ENCODE results near the gene PTPRN2.
A peak's percentile ranks its signal among the peaks of the same experiment; 100 is the strongest.

Gene PTPRN2

GRCh38 chr7:157538321-157538720 lies 1049.3 kb downstream of the PTPRN2 start:
- FAIRE-seq (no peak), DNase-seq (ENCODE audit: low spot score) (no peak)

DNA sequence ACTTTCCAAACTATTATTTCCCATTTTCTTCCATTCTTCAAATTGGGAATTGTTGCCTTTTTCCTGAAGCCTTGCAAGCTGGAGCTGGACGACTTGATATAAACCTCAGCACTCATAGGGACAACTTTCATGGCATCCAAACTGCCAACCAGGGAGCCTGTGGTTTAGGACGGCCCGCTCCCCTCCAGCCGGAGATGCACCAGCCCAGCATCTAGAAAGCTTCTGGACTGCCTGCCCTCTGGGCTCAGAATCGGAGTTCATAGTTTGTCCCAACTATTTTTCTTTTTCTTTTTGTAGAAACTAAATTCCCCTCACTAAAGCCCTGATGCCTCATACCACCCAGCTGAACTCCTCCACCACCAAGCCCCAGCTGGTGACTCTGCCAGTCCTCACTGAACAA lies 1050.6 kb downstream of the PTPRN2 start:
- DNase-seq (ENCODE audit: low spot score) = no peak
- FAIRE-seq = no peak

GRCh38 chr7:157532068-157532467 lies 1055.6 kb downstream of the PTPRN2 start:
- no peak for DNase-seq (ENCODE audit: low spot score)
- no peak for FAIRE-seq

DNA sequence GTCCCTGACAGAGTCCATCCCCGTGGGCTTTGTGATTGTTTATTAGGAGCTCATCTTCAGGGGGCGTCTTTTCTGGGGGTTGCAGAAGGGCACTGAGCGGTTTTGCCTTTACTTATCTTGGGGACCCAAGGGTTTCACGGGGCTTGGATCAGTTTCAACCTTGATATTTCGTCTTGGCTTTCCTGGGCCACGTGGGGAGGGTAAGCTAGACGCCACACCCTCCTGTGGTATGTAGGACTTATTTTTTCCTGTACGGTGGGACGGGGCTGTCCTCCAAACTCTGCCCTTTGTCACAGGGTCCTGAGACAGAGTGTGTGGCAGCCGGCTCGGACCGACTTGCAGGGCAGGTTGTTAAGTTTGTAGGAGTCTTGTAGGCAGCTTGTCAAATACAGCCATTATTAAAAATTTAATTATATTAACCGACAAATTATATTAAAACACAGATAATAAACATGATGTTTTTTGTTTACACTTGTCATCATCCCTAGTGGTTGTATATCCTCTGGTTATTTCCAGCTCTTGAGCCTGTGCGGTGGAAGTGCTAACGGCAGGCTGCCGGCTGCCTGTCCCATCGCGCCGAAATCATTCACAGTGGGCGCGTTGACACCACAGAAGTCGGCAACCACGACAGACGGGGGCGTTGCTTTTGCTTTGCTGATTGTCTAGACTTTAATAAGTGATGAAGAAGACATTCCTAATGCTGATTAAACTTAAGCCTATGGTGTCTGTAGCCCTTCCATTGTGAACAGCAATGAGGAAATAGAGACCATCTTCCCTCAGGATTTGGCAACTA lies 1057.7 kb downstream of the PTPRN2 start:
- FAIRE-seq = no peak
- no peak for DNase-seq (ENCODE audit: low spot score)

DNA sequence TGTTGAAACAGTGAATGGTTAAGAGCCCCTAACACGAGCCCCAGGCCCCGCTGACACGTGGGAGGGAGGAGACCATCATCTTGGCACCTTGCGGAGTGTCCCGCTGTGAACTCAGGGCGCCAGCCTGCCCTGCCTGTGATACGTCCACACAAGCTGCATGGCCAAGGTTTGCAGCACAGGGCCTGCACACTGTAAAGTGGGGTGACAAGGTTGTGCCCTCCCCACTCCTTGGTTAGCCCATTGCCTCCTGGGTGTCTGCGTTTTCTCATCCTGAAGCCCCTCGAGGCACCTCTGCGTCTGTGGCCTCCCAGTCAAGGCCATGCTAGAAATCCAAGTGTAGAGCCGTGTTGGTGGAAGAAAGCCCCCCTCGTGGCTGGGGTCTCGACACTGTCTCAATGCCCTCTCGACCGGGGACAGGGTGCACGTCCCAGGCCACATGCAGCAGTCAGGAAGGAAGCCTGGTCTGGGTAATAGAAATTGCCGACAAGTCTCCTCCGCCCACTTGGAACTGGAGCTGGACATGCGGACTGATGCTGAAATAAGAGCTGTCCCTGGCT lies 1058.8 kb downstream of the PTPRN2 start:
- DNase-seq (ENCODE audit: low spot score) = no peak
- no peak for FAIRE-seq

GRCh38 chr7:157527686-157528085 lies 1059.9 kb downstream of the PTPRN2 start:
- DNase-seq (ENCODE audit: low spot score) = no peak
- FAIRE-seq = no peak

GRCh38 chr7:157526913-157527634 lies 1060.5 kb downstream of the PTPRN2 start:
- FAIRE-seq (no peak), DNase-seq (ENCODE audit: low spot score) (no peak)

- DNase-seq (ENCODE audit: low spot score) (no peak), FAIRE-seq (no peak)
Measured at GRCh38 chr7:157526005-157526912, 1061.4 kb downstream of the PTPRN2 start.

DNA sequence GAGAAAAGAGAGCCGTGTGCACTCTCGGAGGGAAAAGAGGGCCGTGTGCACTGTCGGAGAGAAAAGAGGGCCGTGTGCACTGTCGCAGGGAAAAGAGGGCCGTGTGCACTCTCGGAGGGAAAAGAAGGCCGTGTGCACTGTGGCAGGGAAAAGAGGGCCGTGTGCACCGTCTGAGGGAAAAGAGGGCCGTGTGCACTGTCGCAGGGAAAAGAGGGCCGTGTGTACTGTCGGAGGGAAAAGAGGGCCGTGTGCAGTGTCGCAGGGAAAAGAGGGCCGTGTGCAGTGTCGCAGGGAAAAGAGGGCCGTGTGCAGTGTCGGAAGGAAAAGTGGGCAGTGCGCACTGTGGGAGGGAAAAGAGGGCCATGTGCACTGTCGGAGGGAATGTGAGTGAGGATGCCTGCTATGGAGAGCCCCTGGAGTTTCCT lies 1062.1 kb downstream of the PTPRN2 start:
- no peak for FAIRE-seq

DNA sequence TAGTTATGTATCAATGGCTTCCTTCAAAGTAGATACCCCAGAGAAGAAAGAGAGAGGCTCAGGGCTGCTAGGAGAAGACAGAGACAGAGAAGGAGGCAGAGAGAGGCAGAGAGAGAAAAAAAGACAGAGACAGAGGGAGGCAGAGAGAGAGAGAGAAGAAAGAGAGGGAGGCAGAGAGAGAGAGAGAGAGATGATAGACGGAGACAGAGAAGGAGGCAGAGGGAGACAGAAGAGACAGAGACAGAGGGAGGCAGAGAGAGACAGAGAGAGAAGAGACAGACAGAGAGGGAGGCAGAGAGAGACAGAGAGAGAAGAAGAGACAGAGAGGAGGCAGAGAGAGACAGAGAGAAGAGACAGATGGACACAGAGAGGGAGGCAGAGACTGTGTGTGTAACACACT lies 1062.9 kb downstream of the PTPRN2 start:
- FAIRE-seq = no peak
- DNase-seq (ENCODE audit: low spot score) = no peak

More for the DNA sequence above, 1062.1 kb downstream of the PTPRN2 start:
- DNase-seq (ENCODE audit: low spot score) = no peak

GRCh38 chr7:157523766-157524421 lies 1063.7 kb downstream of the PTPRN2 start:
- no peak for DNase-seq (ENCODE audit: low spot score)
- no peak for FAIRE-seq

DNA sequence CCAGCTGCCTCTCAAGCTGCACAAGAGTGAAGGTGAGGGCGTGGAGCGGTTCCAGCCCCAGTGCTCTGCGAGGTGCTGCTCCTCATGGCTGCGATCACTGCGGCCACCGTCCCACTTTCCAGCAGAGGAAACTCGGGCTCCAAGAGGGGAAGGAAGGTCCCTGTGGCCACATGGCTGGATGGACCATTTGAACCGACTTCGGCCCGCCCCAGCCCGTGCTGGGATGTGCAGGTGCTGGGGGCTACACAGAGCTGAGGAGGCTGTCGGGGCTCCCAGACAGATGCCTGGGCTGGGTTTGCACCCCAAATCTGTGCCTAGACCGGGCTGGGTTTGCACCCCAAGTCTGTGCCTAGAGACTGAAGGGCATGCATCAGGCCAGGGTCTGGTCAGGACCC lies 1064.3 kb downstream of the PTPRN2 start:
- DNase-seq (ENCODE audit: low spot score) (no peak), FAIRE-seq (no peak)

- FAIRE-seq (no peak), DNase-seq (ENCODE audit: low spot score) (no peak)
Measured at GRCh38 chr7:157522954-157523353, 1064.7 kb downstream of the PTPRN2 start.

GRCh38 chr7:157522189-157522588 lies 1065.4 kb downstream of the PTPRN2 start:
- FAIRE-seq = no peak
- no peak for DNase-seq (ENCODE audit: low spot score)

DNA sequence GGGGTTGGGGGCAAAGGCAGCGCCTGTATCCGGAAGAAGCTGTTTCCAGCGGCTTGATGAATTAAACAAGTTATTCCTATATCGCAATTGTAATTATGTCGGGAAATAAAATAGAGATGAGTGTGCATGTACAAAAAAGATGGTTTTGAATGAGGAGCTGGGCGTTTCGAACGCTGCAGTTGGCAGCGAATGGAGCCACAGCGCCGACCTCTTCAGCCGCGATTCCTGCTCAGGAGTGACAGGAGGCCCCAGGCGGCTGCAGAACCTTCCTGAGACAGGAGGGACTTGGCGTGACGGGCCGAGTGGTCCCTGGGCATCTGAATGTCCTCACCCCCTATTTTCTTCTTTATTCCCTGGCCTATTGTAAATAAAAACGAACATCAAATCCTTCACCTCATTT lies 1065.9 kb downstream of the PTPRN2 start:
- DNase-seq (ENCODE audit: low spot score) = no peak
- no peak for FAIRE-seq

DNA sequence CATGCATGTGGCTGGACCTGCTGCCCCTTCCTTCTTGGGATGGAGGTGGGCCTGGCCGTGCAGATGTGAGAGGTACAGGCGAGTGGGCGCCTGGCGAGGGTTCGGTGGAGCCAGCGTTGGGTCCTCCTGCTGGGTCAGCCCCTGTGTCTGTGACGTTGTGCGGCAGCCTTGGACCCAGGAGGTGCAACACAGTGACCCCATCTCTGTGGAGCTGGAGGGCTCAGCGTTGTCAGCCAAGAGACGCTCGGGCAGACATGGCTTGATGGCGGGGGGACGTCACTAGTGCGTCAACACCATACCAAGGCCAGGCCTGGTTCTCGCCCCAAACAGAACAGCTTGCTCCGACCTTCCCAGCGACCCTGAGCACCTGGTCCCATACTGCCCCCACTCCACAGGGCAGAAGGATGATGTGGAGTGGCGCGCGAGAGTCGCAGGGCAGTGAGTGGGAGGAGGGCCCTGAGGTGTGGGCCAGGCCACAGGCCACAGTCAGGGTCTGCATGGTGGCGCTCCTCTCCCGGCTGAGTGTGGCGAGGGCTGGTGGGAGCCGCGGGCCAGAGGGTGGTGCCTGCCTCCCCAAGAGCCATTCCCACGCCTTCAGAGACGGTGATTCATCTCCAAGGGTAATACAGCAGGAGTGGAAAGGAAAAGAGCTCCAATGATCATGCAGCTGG lies 1066.4 kb downstream of the PTPRN2 start:
- FAIRE-seq (no peak), DNase-seq (ENCODE audit: low spot score) (no peak)

GRCh38 chr7:157520249-157520648 lies 1067.4 kb downstream of the PTPRN2 start:
- FAIRE-seq (no peak), DNase-seq (ENCODE audit: low spot score) (no peak)

DNA sequence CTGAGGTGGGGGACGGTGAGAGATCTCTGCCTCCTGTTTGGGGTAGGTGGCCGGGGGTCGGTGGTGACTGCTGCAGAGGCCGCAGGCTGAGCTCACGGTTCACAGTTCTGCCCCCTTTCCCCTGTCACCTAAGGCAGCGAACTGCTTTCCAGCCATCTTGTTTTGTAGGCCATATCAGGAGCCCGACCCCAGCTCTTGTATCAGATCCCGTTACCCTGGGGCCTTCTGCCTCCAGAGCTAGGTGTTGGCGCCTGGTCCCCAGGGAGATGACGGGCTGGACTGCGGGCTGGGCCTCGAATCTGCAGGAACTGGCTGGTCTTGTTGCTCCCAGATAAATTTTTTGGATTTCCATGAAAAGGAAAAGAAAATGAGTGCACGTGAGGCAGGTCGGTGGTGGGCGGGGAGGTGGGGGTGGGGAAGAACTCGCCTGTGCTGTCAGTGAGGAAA lies 1067.8 kb downstream of the PTPRN2 start:
- DNase-seq (ENCODE audit: low spot score) (no peak), FAIRE-seq (no peak)

DNA sequence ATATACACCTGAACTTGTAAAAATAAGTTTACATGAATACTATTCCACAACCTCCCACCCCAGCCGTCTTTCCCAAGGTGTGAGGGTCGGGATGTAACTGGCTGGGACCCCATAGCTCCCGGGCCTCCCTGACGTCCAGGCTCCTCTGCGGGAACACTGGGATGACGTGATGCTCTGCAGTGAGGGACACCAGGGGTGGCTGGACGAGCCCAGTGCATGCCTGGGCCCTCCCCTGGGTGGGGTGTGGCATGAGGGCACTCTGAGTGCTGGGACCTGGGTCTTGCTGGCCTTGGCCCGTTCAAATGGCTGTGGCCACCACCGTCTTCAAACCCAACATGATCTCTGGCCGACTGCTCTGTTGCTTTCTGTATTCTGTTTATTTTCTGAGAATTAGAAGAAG lies 1068.4 kb downstream of the PTPRN2 start:
- FAIRE-seq = no peak

DNA sequence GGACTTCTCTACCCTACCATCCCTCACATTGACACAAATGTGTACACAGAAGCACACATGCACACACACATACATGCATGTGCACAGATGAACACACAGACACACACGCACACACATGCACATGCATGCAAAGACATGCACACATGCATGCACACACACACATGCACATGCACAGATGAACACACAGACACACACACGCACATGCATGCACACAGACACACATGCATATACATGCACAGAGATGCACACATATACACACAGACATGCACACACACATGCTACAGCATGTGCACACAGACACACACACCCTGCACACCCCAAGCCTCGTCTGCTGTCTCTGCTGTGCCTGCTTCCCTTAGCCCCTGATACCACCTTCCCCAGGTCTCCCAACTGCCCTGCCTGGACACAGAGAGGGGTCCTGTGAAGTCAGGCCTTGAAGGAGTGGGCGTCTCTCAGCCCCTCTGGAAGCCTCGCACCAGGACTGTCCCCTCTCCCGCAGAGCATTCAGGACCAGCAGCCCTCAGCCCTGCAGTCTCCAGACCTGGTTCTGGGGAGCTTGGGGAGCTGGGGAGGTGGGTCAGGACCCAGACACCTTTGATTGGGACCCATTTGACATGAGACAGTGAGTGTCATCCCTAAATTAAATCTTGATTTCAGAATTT lies 1069.0 kb downstream of the PTPRN2 start:
- FAIRE-seq (peak; percentile 42), DNase-seq (ENCODE audit: low spot score) (no peak)

More for the DNA sequence above, 1068.4 kb downstream of the PTPRN2 start:
- DNase-seq (ENCODE audit: low spot score) = no peak
